WERI-Rb-1 (cell line): ENCODE data around the gene STXBP2.

Experiments used
- DNase-seq: peaks from one replicate; pipeline ENCODE4 v3.0.0-alpha.2; 2020
- H3K27ac ChIP-seq: fragments of 250-450 bp; sonication (Bioruptor Pico); 2 replicates; pipeline ENCODE4 v1.5.1; 2020; ENCODE audit warnings: mild to moderate bottlenecking, moderate library complexity
- H3K27me3 ChIP-seq: fragments of 250-450 bp; sonication (Bioruptor Pico); 2 replicates; pipeline ENCODE4 v1.5.1; 2021; ENCODE audit warnings: mild to moderate bottlenecking, low read depth, moderate library complexity; ENCODE audit not compliant: insufficient read depth, severe bottlenecking
- H3K36me3 ChIP-seq: fragments of 250-450 bp; sonication (Bioruptor Pico); 2 replicates; pipeline ENCODE4 v1.5.1; 2020; ENCODE audit warnings: mild to moderate bottlenecking, moderate library complexity
- H3K4me3 ChIP-seq: 2 replicates; pipeline ENCODE4 v1.5.1; 2011; ENCODE audit warnings: low read depth, mild to moderate bottlenecking, control low read depth, low read length
- H3K9me3 ChIP-seq: fragments of 250-450 bp; sonication (Bioruptor Pico); 2 replicates; pipeline ENCODE4 v1.5.1; 2021; ENCODE audit warnings: mild to moderate bottlenecking, moderate library complexity; ENCODE audit not compliant: severe bottlenecking
- CTCF ChIP-seq: IDR thresholded peaks from 2 replicates; pipeline ENCODE4 v1.5.1; 2011; ENCODE audit warnings: low read depth, mild to moderate bottlenecking, control low read depth, inconsistent platforms, low read length

STXBP2 gene

GRCh38 chr19:7669641-7670040 is 32.7 kb downstream of the STXBP2 start:
- no peaks in the 10 kb centered on the region for H3K27me3 ChIP-seq
- no peak overlapping the region for H3K4me3 ChIP-seq
- TF ChIP-seq CTCF, result no peak

DNA sequence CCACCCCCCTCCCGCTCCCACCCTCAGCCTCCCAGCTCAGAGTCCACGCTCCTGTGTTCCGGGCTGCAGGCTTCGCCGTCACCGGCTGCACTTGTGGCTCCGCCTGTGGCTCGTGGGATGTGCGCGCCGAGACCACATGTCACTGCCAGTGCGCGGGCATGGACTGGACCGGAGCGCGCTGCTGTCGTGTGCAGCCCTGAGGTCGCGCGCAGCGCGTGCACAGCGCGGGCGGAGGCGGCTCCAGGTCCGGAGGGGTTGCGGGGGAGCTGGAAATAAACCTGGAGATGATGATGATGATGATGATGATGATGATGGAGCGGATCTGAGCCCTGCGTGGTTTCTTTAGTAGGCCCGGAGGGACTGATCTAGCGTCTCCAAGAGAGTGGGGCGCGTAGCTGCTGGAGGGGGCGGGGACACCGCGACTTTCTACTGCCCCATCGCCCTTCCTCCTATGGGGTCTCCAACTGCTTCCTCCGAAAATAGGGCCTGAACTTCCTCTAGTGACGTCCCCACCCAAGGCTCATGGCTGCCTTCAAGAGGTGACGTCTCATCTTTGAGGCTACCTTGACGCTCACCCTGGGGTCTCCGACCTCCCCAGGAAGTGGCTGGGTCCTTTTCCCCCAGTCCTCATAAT is 33.4 kb downstream of the STXBP2 start:
- DNase-seq, result no peak
- TF ChIP-seq CTCF, result no peak
- H3K36me3 ChIP-seq, result no peaks in the 10 kb centered on the region
- H3K4me3 ChIP-seq, result no peak overlapping the region
- H3K27ac ChIP-seq, result no peak overlapping the region
- no peaks in the 10 kb centered on the region for H3K27me3 ChIP-seq
- peaks cover 8% of the 10 kb centered on the region for H3K9me3 ChIP-seq

More at GRCh38 chr19:7669641-7670040, 32.7 kb downstream of the STXBP2 start:
- peaks cover 8% of the 10 kb centered on the region for H3K9me3 ChIP-seq
- H3K36me3 ChIP-seq, result no peaks in the 10 kb centered on the region
- H3K27ac ChIP-seq, result no peak overlapping the region
- no peak for DNase-seq

GRCh38 chr19:7670790-7671189 is 33.9 kb downstream of the STXBP2 start:
- no peak for DNase-seq
- H3K27ac ChIP-seq, result no peak overlapping the region
- H3K27me3 ChIP-seq, result no peaks in the 10 kb centered on the region
- H3K9me3 ChIP-seq, result peaks cover 8% of the 10 kb centered on the region
- H3K4me3 ChIP-seq, result no peak overlapping the region
- no peak for TF ChIP-seq CTCF
- no peaks in the 10 kb centered on the region for H3K36me3 ChIP-seq

DNA sequence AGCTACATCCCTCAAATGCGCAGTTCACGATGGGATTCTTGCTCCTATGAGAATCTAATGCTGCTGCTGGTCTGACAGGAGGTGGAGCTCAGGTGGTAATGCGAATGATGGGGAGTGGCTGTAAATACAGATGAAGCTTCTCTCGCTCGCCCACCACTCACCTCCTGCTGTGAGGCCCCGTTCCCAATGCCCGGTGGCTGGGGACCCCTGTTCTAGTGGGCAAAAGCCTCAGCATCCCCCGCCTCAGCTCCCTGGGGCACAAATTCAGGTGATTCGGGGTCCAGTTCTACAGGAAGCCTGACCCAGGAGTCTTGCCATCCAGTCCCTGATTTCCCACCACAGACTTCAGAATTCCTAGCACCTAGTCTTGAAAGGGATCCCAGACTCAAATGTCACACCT is 35.6 kb downstream of the STXBP2 start:
- H3K27me3 ChIP-seq, result no peaks in the 10 kb centered on the region
- H3K4me3 ChIP-seq, result no peak overlapping the region
- H3K27ac ChIP-seq, result no peak overlapping the region
- no peaks in the 10 kb centered on the region for H3K36me3 ChIP-seq
- no peak for TF ChIP-seq CTCF
- peaks cover 8% of the 10 kb centered on the region for H3K9me3 ChIP-seq
- DNase-seq, result no peak

DNA sequence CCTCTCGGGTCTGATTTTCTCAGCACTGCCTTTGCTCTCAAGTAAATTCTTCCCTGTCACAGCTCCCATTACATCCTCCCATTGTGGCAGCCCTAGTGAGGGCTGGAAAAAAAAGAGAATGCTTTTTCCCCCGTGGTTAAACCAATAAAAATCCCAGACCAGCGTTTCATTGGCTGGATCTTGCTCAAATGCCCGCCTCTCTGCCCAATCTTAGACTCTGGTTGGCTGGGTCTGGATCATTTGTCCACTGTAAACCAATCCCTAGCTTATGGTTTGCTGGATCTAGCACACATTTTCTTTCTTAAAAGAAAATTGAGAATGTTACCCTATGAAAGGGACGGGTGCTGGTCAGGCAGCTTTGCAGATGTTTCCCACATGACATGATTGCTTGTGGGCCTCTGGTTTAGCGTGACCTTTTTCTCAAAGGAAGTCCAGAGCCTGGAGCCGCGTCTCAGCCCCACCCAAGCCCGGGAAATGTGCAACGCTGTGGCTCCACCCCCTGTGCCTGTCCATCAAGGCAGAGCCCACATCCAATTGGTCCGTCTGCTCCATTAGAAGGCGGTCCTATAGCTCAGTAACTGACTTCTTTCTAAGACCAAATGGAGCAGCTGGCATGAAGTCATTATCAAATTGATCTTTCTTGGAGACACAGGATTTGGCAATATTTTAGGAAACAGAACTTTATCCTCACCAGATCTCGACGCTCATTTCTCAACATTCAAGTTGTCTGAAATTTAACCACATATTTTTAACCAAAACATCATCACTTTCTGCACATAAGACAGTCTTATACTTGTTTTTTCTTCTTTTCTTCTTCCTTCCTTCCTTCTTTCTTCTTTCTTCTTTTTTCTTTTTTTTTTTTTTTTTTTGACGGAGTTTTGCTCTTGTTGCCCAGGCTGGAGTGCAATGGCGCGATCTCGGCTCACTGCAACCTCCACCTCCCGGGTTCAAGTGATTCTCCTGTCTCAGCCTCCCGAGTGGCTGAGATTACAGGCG is 37.4 kb downstream of the STXBP2 start:
- peaks cover 8% of the 10 kb centered on the region for H3K9me3 ChIP-seq
- DNase-seq, result peak; percentile 67

More for the DNA sequence above, 37.4 kb downstream of the STXBP2 start:
- Histone ChIP-seq H3K27me3 (no peaks in the 10 kb centered on the region), H3K36me3 (no peaks in the 10 kb centered on the region), H3K27ac (peak overlapping the region; percentile 24; the same call in 1 of the 2 replicates), H3K4me3 (no peak overlapping the region)
- TF ChIP-seq CTCF, result no peak
